Kidney tubule cell (primary cell): Measurements from ENCODE around the gene DEDD2.

Source experiments
- DNase-seq: peaks from one replicate; pipeline ENCODE4 v3.0.0-alpha.2; 2018; ENCODE audit warnings: low spot score

Gene DEDD2

GRCh38 chr19:42198676-42199439, 18.6 kb downstream of the DEDD2 start:
- DNase-seq, result no peak

GRCh38 chr19:42197375-42197817, 20.1 kb downstream of the DEDD2 start:
- DNase-seq, result peak; percentile 23

GRCh38 chr19:42196011-42197001, 21.2 kb downstream of the DEDD2 start:
- DNase-seq, result no peak

GRCh38 chr19:42193706-42194105, 23.8 kb downstream of the DEDD2 start:
- DNase-seq, result no peak

- no peak for DNase-seq
Observed at GRCh38 chr19:42193294-42193693, 24.2 kb downstream of the DEDD2 start.

GRCh38 chr19:42191855-42192254, 25.6 kb downstream of the DEDD2 start:
- DNase-seq, result peak; percentile 96

GRCh38 chr19:42191330-42191729, 26.1 kb downstream of the DEDD2 start:
- DNase-seq, result no peak

GRCh38 chr19:42189133-42189532, 28.3 kb downstream of the DEDD2 start:
- no peak for DNase-seq

GRCh38 chr19:42188665-42189064, 28.8 kb downstream of the DEDD2 start:
- DNase-seq, result no peak

GRCh38 chr19:42185277-42185676, 32.2 kb downstream of the DEDD2 start:
- peak; percentile 47 for DNase-seq

GRCh38 chr19:42184401-42184861, 33.0 kb downstream of the DEDD2 start:
- peak; percentile 67 for DNase-seq

GRCh38 chr19:42178791-42179674, 38.4 kb downstream of the DEDD2 start:
- DNase-seq, result no peak

GRCh38 chr19:42177686-42178019, 39.8 kb downstream of the DEDD2 start:
- DNase-seq, result no peak

GRCh38 chr19:42176990-42177685, 40.3 kb downstream of the DEDD2 start:
- peak; percentile 63 for DNase-seq

GRCh38 chr19:42176649-42176989, 40.9 kb downstream of the DEDD2 start:
- DNase-seq, result no peak

- peak; percentile 4 for DNase-seq
Observed at GRCh38 chr19:42175952-42176648, 41.4 kb downstream of the DEDD2 start.

GRCh38 chr19:42174958-42175734, 42.3 kb downstream of the DEDD2 start:
- no peak for DNase-seq

- no peak for DNase-seq
Observed at GRCh38 chr19:42174188-42174587, 43.3 kb downstream of the DEDD2 start.

GRCh38 chr19:42173695-42174094, 43.8 kb downstream of the DEDD2 start:
- no peak for DNase-seq

GRCh38 chr19:42172261-42172660, 45.2 kb downstream of the DEDD2 start:
- DNase-seq, result peak; percentile 5
